B cell (primary cell): ENCODE results near the gene MS4A18.

Experiments used
- EZH2 ChIP-seq: IDR thresholded peaks from 2 replicates; pipeline ENCODE4 v1.6.1; 2012; ENCODE audit warnings: borderline replicate concordance, low read depth, mild to moderate bottlenecking, moderate library complexity, low read length; ENCODE audit not compliant: insufficient read depth, poor library complexity, severe bottlenecking
- TF ChIP-seq, protein P1 (sequence below): fragments of 200-600 bp; IDR thresholded peaks from one replicate; pipeline ENCODE4 v1.8.0; 2022; ENCODE audit warnings: antibody characterized with exemption, mild to moderate bottlenecking

DNA sequence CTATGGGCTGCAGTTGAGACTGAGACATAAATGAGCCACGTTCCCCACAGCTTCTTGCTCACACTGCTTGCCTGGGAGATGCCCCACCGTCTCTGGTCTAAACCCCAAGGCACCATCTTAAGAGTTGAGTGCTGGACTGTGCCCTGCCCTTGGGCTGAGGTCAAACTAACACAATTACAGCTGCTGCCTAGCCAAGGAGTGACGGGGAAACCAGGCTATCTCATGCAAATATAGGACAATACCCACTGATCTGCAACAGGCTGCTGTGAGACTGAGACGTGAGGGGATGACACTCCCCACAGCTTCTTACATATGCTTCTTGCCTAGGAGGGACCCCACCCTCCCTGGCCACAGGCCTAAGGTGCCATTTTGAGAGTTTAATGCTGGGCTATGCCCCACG is 32.9 kb upstream of the MS4A18 start:
- TF ChIP-seq, protein P1, sequence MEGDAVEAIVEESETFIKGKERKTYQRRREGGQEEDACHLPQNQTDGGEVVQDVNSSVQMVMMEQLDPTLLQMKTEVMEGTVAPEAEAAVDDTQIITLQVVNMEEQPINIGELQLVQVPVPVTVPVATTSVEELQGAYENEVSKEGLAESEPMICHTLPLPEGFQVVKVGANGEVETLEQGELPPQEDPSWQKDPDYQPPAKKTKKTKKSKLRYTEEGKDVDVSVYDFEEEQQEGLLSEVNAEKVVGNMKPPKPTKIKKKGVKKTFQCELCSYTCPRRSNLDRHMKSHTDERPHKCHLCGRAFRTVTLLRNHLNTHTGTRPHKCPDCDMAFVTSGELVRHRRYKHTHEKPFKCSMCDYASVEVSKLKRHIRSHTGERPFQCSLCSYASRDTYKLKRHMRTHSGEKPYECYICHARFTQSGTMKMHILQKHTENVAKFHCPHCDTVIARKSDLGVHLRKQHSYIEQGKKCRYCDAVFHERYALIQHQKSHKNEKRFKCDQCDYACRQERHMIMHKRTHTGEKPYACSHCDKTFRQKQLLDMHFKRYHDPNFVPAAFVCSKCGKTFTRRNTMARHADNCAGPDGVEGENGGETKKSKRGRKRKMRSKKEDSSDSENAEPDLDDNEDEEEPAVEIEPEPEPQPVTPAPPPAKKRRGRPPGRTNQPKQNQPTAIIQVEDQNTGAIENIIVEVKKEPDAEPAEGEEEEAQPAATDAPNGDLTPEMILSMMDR = no peak
- no peak for TF ChIP-seq EZH2
